ENCODE results near the gene HPSE2. TPM values are rescaled to one million over a fixed set of nuclear protein-coding genes. Genes with fewer than 3 reads are reported as not detected.

The HPSE2 gene
- total and polyA plus RNA-seq, 2 of the 8 experiments (the other 6 are each of a cell fraction or from before 2014, with no cell fraction given) = 0.41 to 0.58 TPM

GRCh38 chr10:98410759-98411158 lies 824.9 kb downstream of the HPSE2 start:
- Histone ChIP-seq H2BK120ac (replicated peaks; ENCODE audit: low read depth, low read length) (no peak overlapping the region), H3K27me3 (replicated peaks in 1 of 4; ENCODE audit: control insufficient read depth in 3 of 4, extremely low read depth in 1 of 4, insufficient read depth in 3 of 4, low read length in 3 of 4) (no peaks in the 10 kb centered on the region), H3K79me1 (ENCODE audit: low read depth, low read length) (no peaks in the 10 kb centered on the region), H3K23me2 (ENCODE audit: low read depth, low read length) (no peaks in the 10 kb centered on the region; the same call in 1 of the 2 replicates), H2AK5ac (ENCODE audit: low read depth, low read length) (no peak overlapping the region), H4K20me1 (replicated peaks in 1 of 2; ENCODE audit: control insufficient read depth in 1 of 2, insufficient read depth in 2 of 2, low read length in 2 of 2) (no peaks in the 10 kb centered on the region), H3K79me2 (ENCODE audit: control insufficient read depth in 1 of 2, insufficient read depth in 2 of 2, low read length in 2 of 2) (no peaks in the 10 kb centered on the region), H2AFZ (ENCODE audit: low read length) (no peak overlapping the region), H3K4me1 (replicated peaks in 1 of 4; ENCODE audit: control insufficient read depth in 3 of 4, insufficient read depth in 4 of 4, low read length in 3 of 4) (peaks cover 0 to 10% (median 3%) of the 10 kb centered on the region in 4 experiments; a peak in 6 of 7 replicates), H2BK20ac (ENCODE audit: low read length) (no peak overlapping the region), H4K91ac (replicated peaks; ENCODE audit: insufficient read length, low read length) (no peak overlapping the region), H3K18ac (ENCODE audit: extremely low read depth, low read length) (no peak overlapping the region), H3K9me3 (ENCODE audit: insufficient read depth in 2 of 2, low read depth in 1 of 2, low read length in 1 of 2) (no peaks in the 10 kb centered on the region), H3K4ac (replicated peaks; ENCODE audit: insufficient read length, low read depth, low read length) (no peak overlapping the region), H4K8ac (ENCODE audit: extremely low read depth, insufficient read depth, low read length) (no peak overlapping the region), H3K27ac (ENCODE audit: low read depth, low read length) (no peak overlapping the region), H3K9ac (replicated peaks in 1 of 4; ENCODE audit: extremely low read depth in 1 of 4, low read depth in 3 of 4, low read length in 3 of 4) (no peak overlapping the region), H3K14ac (ENCODE audit: insufficient read length) (no peak overlapping the region), H2BK12ac (ENCODE audit: low read depth, low read length) (no peak overlapping the region; the same call in 1 of the 2 replicates), H3K23ac (ENCODE audit: insufficient read length) (no peak overlapping the region), H3K36me3 (ENCODE audit: control insufficient read depth in 2 of 4, insufficient read depth in 4 of 4, low read length in 3 of 4) (no peaks in the 10 kb centered on the region), H3K4me2 (ENCODE audit: insufficient read depth in 1 of 2, low read depth in 2 of 2, low read length in 2 of 2) (no peak overlapping the region; a peak in 1 of 4 replicates), H4K5ac (ENCODE audit: insufficient read length, low read depth, low read length) (no peak overlapping the region), H2BK15ac (ENCODE audit: low read length) (no peak overlapping the region), H3K4me3 (ENCODE audit: extremely low read depth in 1 of 4, insufficient read depth in 2 of 4, low read depth in 3 of 4, low read length in 4 of 4) (no peak overlapping the region), H2BK5ac (ENCODE audit: low read depth, low read length) (no peak overlapping the region), H3K56ac (replicated peaks; ENCODE audit: insufficient read length, low read depth, low read length) (no peak overlapping the region)
- 93% methylated on average over 9 of the region's 10 CpGs; no CpG with 5 or more reads in 1 of the 2 experiments for WGBS, 2 experiments (ENCODE audit: extremely low coverage in 1 of 2, insufficient coverage in 1 of 2, insufficient read length in 1 of 2, insufficient replicate concordance in 2 of 2, low coverage in 1 of 2, low lambda C conversion rate in 2 of 2, missing lambda C conversion rate in 1 of 2)
- DNase-seq (ENCODE audit: low read depth in 1 of 2, low spot score in 2 of 2) (no peak), FAIRE-seq (no peak)
- POLR2A ChIA-PET (ENCODE audit: partially characterized antibody) = no interaction called here
- CTCF ChIA-PET (ENCODE audit: partially characterized antibody) = interaction anchor here (0.8 to 2.6 kb wide), 2 partner anchors 15 to 101 kb away, joined by 3 to 12 read pairs; no protein-coding TSS in a partner anchor
- TF ChIP-seq USF2 (IDR thresholded peaks at IDR 0.05; ENCODE audit: low read length) (no peak), KDM1A (IDR thresholded peaks at IDR 0.05; ENCODE audit: borderline replicate concordance, low read length) (no peak), JUND (IDR thresholded peaks at IDR 0.05; ENCODE audit: low read length) (no peak), RAD21 (IDR thresholded peaks at IDR 0.05 in 1 of 2, conservative IDR thresholded peaks at IDR 0.05 in 1 of 2; ENCODE audit: low read depth in 2 of 2, low read length in 2 of 2) (no peak), NANOG (IDR thresholded peaks at IDR 0.05; ENCODE audit: insufficient read depth, low read depth, low read length, poor library complexity, severe bottlenecking) (no peak), BACH1 (IDR thresholded peaks at IDR 0.05; ENCODE audit: low read length) (no peak), TAF7 (optimal IDR thresholded peaks at IDR 0.05; ENCODE audit: borderline replicate concordance, low read depth, low read length) (no peak), RXRA (IDR thresholded peaks at IDR 0.05; ENCODE audit: insufficient read depth, low read depth, low read length) (no peak), POU5F1 (IDR thresholded peaks at IDR 0.05; ENCODE audit: low read depth, low read length) (no peak), RBBP5 (IDR thresholded peaks at IDR 0.05; ENCODE audit: borderline replicate concordance, low read depth, low read length) (no peak), CHD1 (IDR thresholded peaks at IDR 0.05; ENCODE audit: low read depth, low read length) (no peak), SP4 (IDR thresholded peaks at IDR 0.05; ENCODE audit: low read length) (no peak), KDM4A (IDR thresholded peaks at IDR 0.05; ENCODE audit: low read depth, low read length, severe bottlenecking) (no peak)

All from H1 (cell line).